ENCODE measurements around the gene COBLL1. TPM values are rescaled to one million over a fixed set of nuclear protein-coding genes. Genes with fewer than 3 reads are reported as not detected.

The COBLL1 gene
- total and polyA plus RNA-seq, 2 donors (not counting 1 experiment from before 2014, with no cell fraction given): 10.1 to 11.9 TPM

DNA sequence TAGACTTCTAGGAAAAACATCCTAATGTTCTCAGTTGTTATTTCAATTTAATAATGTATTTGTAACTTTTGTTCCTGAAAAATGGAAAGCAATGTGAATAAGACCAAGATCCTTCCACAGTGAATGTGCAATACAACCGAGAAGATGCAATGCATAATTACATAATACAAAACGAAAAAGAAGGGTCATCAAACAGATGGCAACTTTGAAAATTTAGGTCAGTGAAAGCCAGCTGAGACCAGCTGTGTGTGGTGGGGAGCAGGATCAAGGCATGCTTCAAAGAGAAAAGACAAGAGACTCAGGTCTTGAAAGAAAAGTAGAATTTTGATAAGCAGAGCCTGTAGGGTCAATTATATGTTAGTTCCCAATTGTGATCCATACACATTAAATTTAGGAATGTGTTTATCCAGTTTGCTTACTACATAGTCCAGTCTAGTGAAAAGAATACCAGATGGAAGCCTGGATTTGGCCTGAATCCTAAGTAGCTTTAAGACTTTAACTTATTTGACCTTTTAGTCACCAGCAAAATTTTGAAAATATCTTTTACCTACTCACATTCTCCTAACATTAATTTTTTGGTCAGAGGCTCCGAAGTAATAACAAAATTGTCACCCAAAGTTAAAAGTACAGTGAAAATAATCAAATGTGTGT lies 93.7 kb downstream of the COBLL1 start:
- Histone ChIP-seq H3K4me3 (replicated peaks in 1 of 4; ENCODE audit: control extremely low read depth in 1 of 4, insufficient read depth in 1 of 4, low read depth in 3 of 4, low read length in 4 of 4) (no peak overlapping the region), H3K27me3 (ENCODE audit: control insufficient read depth, insufficient read depth, low read length) (no peaks in the 10 kb centered on the region), H3K4me2 (ENCODE audit: extremely low read depth, insufficient read depth, low read length) (no peak overlapping the region), H3K27ac (ENCODE audit: insufficient read depth, low read length) (no peak overlapping the region), H3K79me2 (ENCODE audit: control insufficient read depth, insufficient read depth, low read length) (no peaks in the 10 kb centered on the region), H3K4me1 (ENCODE audit: control insufficient read depth, extremely low read depth, insufficient read depth, low read length) (no peaks in the 10 kb centered on the region), H3K9me3 (ENCODE audit: control insufficient read depth, insufficient read depth, low read depth, low read length) (no peaks in the 10 kb centered on the region), H2AFZ (ENCODE audit: low read length) (no peak overlapping the region), H4K20me1 (ENCODE audit: control insufficient read depth, extremely low read depth, insufficient read depth, low read length) (no peaks in the 10 kb centered on the region), H3K36me3 (ENCODE audit: control insufficient read depth, insufficient read depth, low read length) (no peaks in the 10 kb centered on the region), H3K9ac (ENCODE audit: insufficient read depth, low read length) (no peak overlapping the region)
- no peak for TF ChIP-seq CTCF (conservative IDR thresholded peaks at IDR 0.05 in 1 of 2, IDR thresholded peaks at IDR 0.05 in 1 of 2; ENCODE audit: low read depth in 1 of 2, low read length in 2 of 2)
- TF ChIP-seq EZH2 (IDR thresholded peaks at IDR 0.05; ENCODE audit: low read length, missing control alignments): no peak
- no peak for DNase-seq (ENCODE audit: low read depth in 2 of 2)

DNA sequence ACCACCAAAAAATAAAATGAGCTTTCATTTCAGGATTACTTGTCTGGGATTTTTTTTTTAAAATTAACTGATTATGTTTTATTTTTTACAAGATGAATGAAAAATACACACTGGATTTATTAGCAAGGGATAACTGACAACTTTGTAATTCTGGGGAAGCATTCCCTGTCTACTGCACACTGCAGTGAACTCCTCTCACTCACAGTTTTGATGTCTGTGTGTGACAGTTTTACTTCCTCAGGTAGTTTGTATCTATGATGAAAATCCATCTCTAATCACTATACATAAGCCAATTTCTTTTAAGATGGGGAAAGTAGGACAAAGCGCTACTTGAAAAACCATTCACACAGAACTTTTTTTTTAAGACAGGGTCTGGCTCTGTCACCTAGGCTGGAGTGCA lies 94.5 kb downstream of the COBLL1 start:
- H3K9me3 ChIP-seq (ENCODE audit: control insufficient read depth, insufficient read depth, low read depth, low read length): no peaks in the 10 kb centered on the region
- H3K27ac ChIP-seq (ENCODE audit: insufficient read depth, low read length): no peak overlapping the region
- H3K36me3 ChIP-seq (ENCODE audit: control insufficient read depth, insufficient read depth, low read length): no peaks in the 10 kb centered on the region
- H3K9ac ChIP-seq (ENCODE audit: insufficient read depth, low read length): no peak overlapping the region
- no peak overlapping the region for H2AFZ ChIP-seq (ENCODE audit: low read length)
- H3K79me2 ChIP-seq (ENCODE audit: control insufficient read depth, insufficient read depth, low read length): no peaks in the 10 kb centered on the region
- DNase-seq (ENCODE audit: low read depth in 2 of 2): no peak
- no peaks in the 10 kb centered on the region for H3K27me3 ChIP-seq (ENCODE audit: control insufficient read depth, insufficient read depth, low read length)
- H3K4me3 ChIP-seq (replicated peaks in 1 of 4; ENCODE audit: control extremely low read depth in 1 of 4, insufficient read depth in 1 of 4, low read depth in 3 of 4, low read length in 4 of 4): no peak overlapping the region
- TF ChIP-seq CTCF (conservative IDR thresholded peaks at IDR 0.05 in 1 of 2, IDR thresholded peaks at IDR 0.05 in 1 of 2; ENCODE audit: low read depth in 1 of 2, low read length in 2 of 2): no peak
- H3K4me2 ChIP-seq (ENCODE audit: extremely low read depth, insufficient read depth, low read length): no peak overlapping the region
- no peaks in the 10 kb centered on the region for H4K20me1 ChIP-seq (ENCODE audit: control insufficient read depth, extremely low read depth, insufficient read depth, low read length)
- no peaks in the 10 kb centered on the region for H3K4me1 ChIP-seq (ENCODE audit: control insufficient read depth, extremely low read depth, insufficient read depth, low read length)

GRCh38 chr2:164746713-164747112 lies 94.9 kb downstream of the COBLL1 start:
- Histone ChIP-seq H3K9me3 (ENCODE audit: control insufficient read depth, insufficient read depth, low read depth, low read length) (no peaks in the 10 kb centered on the region), H3K36me3 (ENCODE audit: control insufficient read depth, insufficient read depth, low read length) (no peaks in the 10 kb centered on the region)
- TF ChIP-seq EZH2 (IDR thresholded peaks at IDR 0.05; ENCODE audit: low read length, missing control alignments) (no peak), CTCF (conservative IDR thresholded peaks at IDR 0.05 in 1 of 2, IDR thresholded peaks at IDR 0.05 in 1 of 2; ENCODE audit: low read depth in 1 of 2, low read length in 2 of 2) (no peak)

More at GRCh38 chr2:164746713-164747112, 94.9 kb downstream of the COBLL1 start:
- no peak overlapping the region for H3K9ac ChIP-seq (ENCODE audit: insufficient read depth, low read length)
- no peak overlapping the region for H3K4me3 ChIP-seq (replicated peaks in 1 of 4; ENCODE audit: control extremely low read depth in 1 of 4, insufficient read depth in 1 of 4, low read depth in 3 of 4, low read length in 4 of 4)
- no peak overlapping the region for H2AFZ ChIP-seq (ENCODE audit: low read length)
- DNase-seq (ENCODE audit: low read depth in 2 of 2): no peak
- no peaks in the 10 kb centered on the region for H3K79me2 ChIP-seq (ENCODE audit: control insufficient read depth, insufficient read depth, low read length)
- no peaks in the 10 kb centered on the region for H3K27me3 ChIP-seq (ENCODE audit: control insufficient read depth, insufficient read depth, low read length)
- H4K20me1 ChIP-seq (ENCODE audit: control insufficient read depth, extremely low read depth, insufficient read depth, low read length): no peaks in the 10 kb centered on the region
- H3K4me1 ChIP-seq (ENCODE audit: control insufficient read depth, extremely low read depth, insufficient read depth, low read length): no peaks in the 10 kb centered on the region
- H3K4me2 ChIP-seq (ENCODE audit: extremely low read depth, insufficient read depth, low read length): no peak overlapping the region
- H3K27ac ChIP-seq (ENCODE audit: insufficient read depth, low read length): no peak overlapping the region

Measured in fibroblast of lung (primary cell).